OCI-M2 (cell line): ENCODE data around the gene DEPDC5.
"Not testable (repeated sequence)": the region's sequence is repeated elsewhere in the genome, so short reads cannot be mapped to it uniquely, and the experiment has no call there.

Experiments
- DNase-seq: peaks from one replicate; lab custom pipeline; 2025; ENCODE audit not compliant: unreplicated experiment; lab: John Stamatoyannopoulos, UW

DEPDC5 gene

DNA sequence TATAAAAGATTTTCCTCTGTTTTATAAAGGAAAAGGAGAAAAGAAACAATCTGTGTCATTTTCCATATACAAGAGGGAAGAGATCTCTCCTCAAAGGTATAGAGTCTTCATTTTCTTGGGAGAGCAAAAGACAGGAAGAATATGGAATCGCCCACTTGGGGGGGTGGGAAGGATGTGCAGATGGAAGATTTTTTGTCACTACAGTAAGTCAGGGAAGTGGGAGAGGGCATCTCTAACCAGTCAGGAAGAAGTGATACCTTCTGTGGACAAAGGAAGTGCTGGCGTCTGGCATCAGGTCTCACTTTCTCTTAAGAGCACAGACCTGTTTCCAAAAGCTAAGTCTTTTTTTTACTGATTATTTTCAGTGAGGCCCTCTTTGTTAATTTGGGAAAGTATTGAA is 5.3 kb upstream of the DEPDC5 start:
- no peak for DNase-seq

DNA sequence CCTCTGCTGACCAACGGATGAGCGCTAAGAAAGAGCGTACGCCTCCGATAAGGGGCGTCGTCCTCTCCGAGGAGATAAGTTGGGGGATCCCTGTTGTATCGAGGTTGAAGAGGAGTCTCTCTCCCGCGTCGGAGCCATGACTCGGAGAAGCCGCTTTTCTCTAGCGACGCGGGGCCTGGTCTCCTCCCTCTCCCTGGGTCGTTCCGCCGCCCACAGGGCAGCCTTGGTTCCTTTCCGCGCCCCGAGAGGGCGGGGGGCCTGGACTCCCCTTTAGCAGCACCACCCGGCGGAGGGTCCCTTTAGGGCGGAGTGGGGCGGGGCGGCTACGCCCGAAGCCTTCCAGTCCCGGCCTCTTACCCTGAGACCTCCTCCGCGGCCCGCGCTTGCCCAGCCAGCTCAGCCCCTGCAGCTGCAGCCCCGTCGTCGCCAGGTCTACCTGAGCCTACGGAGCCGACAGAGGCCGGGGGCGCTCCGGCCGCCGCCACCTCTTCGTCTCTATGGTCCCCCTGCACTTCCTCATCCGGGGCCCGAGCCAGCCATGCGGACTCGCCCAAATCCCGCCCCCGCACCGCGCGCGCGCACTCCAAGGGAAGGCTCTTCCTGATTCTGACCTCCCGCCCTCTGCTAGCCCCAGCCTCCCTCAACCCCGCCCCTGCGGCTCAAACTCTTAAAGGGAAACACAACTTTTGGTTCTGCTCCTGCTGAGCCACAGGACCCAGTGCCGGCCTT is 4.0 kb upstream of the DEPDC5 start, which contains the start of gene PRR14L:
Gene PRR14L, minus strand, starts transcription at position 497 of the 729 bp plus-strand sequence. CDS start 11,272 bp downstream, outside the sequence.
- peak; percentile 81 for DNase-seq

GRCh38 chr22:31750365-31751284 is 3.2 kb upstream of the DEPDC5 start:
- no peak for DNase-seq

- no peak for DNase-seq
Measured at GRCh38 chr22:31752096-31752847, 1.5 kb upstream of the DEPDC5 start.

- peak; percentile 76 for DNase-seq
Measured at GRCh38 chr22:31753005-31753633, 700 bp upstream of the DEPDC5 start.

DNA sequence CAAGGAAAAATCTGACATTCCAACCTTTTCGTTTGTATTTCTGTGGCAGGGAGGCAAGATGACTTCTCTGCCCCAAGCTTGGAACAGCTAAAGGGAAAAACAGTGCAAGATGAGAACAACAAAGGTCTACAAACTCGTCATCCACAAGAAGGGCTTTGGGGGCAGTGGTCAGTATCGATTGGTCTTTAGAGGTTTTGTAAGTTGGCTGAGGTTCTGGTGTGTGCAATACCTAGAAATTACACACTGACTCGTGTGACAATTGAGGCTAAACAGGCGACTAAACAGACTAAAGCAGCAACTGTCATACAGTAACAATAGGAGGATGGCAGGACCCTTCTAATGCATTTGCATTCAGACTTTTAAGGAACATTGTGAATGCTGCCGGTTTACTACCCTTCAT is 994 bp downstream of the DEPDC5 start:
- DNase-seq: no peak

- no peak for DNase-seq
Measured at GRCh38 chr22:31757265-31757664, 3.4 kb downstream of the DEPDC5 start.

DNA sequence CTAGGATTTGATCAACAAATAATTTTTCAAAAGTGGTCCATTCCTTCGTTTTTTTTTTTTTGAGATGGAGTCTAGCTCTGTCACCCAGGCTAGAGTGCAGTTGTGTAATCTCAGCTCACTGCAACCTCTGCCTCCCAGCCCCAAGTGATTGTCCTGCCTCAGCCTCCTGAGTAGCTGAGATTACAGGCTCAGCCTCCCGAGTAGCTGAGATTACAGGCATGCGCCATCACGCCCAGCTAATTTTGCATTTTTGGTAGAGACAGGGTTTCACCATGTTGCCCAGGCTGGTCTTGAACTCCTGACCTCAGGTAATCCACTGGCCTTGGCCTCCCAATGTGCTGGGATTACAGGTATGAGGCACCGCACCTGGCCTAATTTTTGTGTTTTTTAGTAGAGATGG is 5.0 kb downstream of the DEPDC5 start:
- not testable (repeated sequence) for DNase-seq

DNA sequence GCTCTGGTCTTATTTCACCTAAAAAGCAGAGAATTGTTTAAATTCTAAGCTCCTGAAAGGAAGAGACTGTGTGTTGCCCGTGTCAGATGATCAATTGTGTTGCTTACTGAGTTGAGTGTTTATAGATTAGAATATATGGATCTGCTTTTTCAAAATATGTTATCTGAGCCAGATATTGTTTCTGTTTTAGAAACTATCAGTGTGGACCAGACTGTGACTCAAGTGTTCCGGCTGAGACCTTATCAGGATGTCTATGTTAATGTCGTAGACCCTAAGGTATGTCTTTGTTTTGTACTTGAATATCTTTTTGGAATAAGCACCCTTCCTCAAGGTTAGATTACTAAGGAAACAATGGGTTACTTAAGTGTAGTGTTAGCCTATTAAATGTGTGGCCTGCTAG is 11.0 kb downstream of the DEPDC5 start:
- no peak for DNase-seq

DNA sequence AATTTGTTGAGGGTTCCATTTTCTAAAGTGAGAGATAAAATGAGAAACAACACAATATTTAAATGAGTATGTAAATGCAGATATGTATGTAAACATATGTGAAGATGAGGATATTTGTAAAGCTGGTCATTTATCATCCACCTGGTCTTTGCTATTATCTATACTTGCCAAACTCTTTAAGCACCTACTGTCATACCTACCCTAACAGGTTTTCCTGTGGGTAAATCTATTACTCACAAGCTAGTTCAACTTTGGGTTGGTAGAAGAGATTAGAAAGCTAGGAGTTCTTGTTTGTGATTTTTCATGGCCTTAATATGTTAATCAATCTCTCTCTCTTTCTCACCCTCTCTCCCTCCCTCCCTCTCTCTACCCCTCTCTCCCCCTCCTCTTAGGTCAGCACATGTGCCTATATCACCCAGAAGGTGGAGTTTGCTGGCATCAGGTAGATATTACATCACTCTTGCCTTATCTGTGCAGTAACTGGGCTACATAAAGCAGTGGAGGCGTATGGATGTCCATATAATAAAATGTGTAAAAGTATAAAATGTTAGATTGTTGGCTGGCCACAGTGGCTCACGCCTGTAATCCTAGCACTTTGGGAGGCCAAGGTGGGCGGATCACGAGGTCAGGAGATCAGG is 14.7 kb downstream of the DEPDC5 start:
- no peak for DNase-seq

DNA sequence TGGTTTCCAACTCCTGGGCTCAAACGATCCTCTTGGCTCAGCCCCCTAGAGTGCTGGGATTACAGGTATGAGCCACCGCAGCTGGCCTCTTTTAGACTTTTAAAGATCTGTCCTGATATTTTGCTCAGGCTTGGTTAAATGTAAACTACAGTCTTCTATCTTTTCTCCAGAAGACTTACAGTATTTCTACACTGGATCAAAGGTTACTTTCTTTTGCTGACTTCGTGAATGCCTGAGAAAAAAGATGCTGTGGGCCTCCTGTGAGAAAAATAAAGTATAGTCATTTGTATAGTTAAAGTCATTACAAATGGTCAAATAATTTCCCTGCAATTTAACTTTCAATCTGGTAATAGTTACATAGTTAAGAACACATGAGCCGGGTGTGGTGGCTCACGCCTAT is 19.6 kb downstream of the DEPDC5 start:
- DNase-seq: no peak

- no peak for DNase-seq
Measured at GRCh38 chr22:31776231-31776630, 22.4 kb downstream of the DEPDC5 start.

GRCh38 chr22:31789803-31790202 is 36.0 kb downstream of the DEPDC5 start:
- DNase-seq: peak; percentile 89

DNA sequence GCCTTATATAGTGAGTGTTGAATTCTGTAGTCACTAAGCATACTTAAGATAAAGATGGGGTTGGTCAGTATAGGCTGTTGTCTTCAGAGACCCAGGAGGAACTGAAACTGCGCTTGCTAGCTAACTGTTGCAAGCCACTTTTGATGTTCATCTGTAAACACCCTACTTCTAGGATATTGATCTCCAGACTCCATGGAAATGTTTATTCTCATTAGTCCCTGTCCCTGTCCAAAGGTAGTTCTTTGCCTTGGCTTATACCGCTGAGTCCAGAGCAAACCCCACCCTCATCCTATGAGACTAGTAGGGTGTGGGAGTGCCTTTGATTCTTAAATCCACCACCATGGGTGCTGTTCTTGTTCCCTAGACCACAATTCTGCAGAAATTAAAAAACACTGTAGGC is 36.4 kb downstream of the DEPDC5 start:
- no peak for DNase-seq

DNA sequence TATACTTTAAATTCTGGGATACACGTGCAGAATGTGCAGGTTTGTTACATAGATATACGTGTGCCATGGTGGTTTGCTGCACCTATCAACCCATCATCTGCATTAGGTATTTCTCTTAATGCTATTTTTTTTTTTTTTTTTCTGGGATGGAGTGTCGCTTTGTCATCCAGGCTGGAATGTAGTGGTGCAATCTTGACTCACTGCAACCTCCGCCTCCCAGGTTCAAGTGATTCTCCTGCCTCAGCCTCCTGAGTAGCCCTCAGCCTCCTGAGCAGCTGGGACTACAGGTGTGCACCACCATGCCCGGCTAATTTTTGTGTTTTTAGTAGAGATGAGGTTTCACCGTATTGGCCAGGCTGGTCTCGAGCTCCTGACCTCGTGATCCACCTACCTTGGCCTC is 45.5 kb downstream of the DEPDC5 start:
- DNase-seq: not testable (repeated sequence)

GRCh38 chr22:31800065-31800464 is 46.2 kb downstream of the DEPDC5 start:
- no peak for DNase-seq

GRCh38 chr22:31800861-31801260 is 47.0 kb downstream of the DEPDC5 start:
- not testable (repeated sequence) for DNase-seq

DNA sequence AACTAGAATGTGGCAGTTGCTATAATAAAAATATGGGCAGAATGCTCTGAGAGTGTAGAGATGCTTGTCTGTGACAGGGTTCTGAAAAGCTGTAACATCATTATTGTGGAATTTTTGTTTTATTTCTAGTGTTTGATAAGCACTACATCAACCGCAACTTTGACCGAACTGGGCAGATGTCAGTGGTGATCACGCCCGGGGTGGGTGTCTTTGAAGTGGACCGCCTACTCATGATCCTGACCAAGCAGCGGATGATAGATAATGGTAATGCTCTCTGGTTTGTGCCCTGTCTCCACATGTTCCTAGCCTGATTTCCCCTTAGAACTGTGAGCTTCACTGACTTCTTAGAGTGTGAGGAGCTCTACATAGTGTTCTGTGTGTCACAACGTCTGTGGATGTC is 48.8 kb downstream of the DEPDC5 start:
- DNase-seq: no peak

GRCh38 chr22:31806751-31807150 is 52.9 kb downstream of the DEPDC5 start:
- DNase-seq: no peak

GRCh38 chr22:31812977-31813605 is 59.3 kb downstream of the DEPDC5 start:
- DNase-seq: no peak
